HFF-Myc (cell line): ENCODE measurements around the gene PELI2.

Source experiments
- DNase-seq: peaks from one replicate; pipeline ENCODE4 v3.0.0-alpha.2; 2011; ENCODE audit warnings: low read depth; ENCODE audit errors: extremely low read depth
- H3K4me3 ChIP-seq: replicated peaks from 2 replicates; pipeline ENCODE4 v1.5.1; 2011; ENCODE audit warnings: low read depth, mild to moderate bottlenecking, control low read depth, low read length
- CTCF ChIP-seq: IDR thresholded peaks from 2 replicates; pipeline ENCODE4 v1.5.1; 2012; ENCODE audit warnings: mild to moderate bottlenecking, low read depth, low read length, control low read depth; ENCODE audit errors: missing control alignments

The PELI2 gene

GRCh38 chr14:56102941-56103340, 15.3 kb upstream of the PELI2 start:
- TF ChIP-seq CTCF = no peak
- H3K4me3 ChIP-seq = no peak overlapping the region
- no peak for DNase-seq

GRCh38 chr14:56107615-56108014, 10.6 kb upstream of the PELI2 start:
- H3K4me3 ChIP-seq = no peak overlapping the region
- TF ChIP-seq CTCF = no peak
- DNase-seq = no peak

- H3K4me3 ChIP-seq = no peak overlapping the region
- TF ChIP-seq CTCF = no peak
- no peak for DNase-seq
Observed at GRCh38 chr14:56108057-56108456, 10.2 kb upstream of the PELI2 start.

GRCh38 chr14:56112781-56113180, 5.4 kb upstream of the PELI2 start:
- no peak for DNase-seq
- no peak for TF ChIP-seq CTCF
- no peak overlapping the region for H3K4me3 ChIP-seq

- DNase-seq = no peak
- H3K4me3 ChIP-seq = no peak overlapping the region
- no peak for TF ChIP-seq CTCF
Observed at GRCh38 chr14:56115334-56115870, 2.8 kb upstream of the PELI2 start.

GRCh38 chr14:56115976-56116893, 2.0 kb upstream of the PELI2 start:
- no peak overlapping the region for H3K4me3 ChIP-seq
- TF ChIP-seq CTCF = no peak
- DNase-seq = no peak
